ENCODE data around the gene TNFRSF12A.
A peak's percentile ranks its signal among the peaks of the same experiment; 100 is the strongest.

Gene TNFRSF12A

GRCh38 chr16:2980227-2981176, 39.7 kb upstream of the TNFRSF12A start, which contains the start of gene PKMYT1:
PKMYT1 (minus strand) TSS chr16:2980446; CDS start chr16:2979657, 789 bp downstream.
- DNase-seq (ENCODE audit: insufficient read length, low spot score): peak; percentile 99
- no peak for FAIRE-seq
- no peak for TF ChIP-seq CTCF (IDR thresholded peaks at IDR 0.05; ENCODE audit: insufficient read depth, missing control alignments)

GRCh38 chr16:2981177-2981898, 38.8 kb upstream of the TNFRSF12A start:
- FAIRE-seq: no peak
- no peak for TF ChIP-seq CTCF (IDR thresholded peaks at IDR 0.05; ENCODE audit: insufficient read depth, missing control alignments)
- DNase-seq (ENCODE audit: insufficient read length, low spot score): peak; percentile 93

GRCh38 chr16:2981899-2982250, 38.3 kb upstream of the TNFRSF12A start:
- DNase-seq (ENCODE audit: insufficient read length, low spot score): no peak
- no peak for FAIRE-seq
- no peak for TF ChIP-seq CTCF (IDR thresholded peaks at IDR 0.05; ENCODE audit: insufficient read depth, missing control alignments)

GRCh38 chr16:2982402-2982801, 37.8 kb upstream of the TNFRSF12A start:
- FAIRE-seq: no peak

GRCh38 chr16:2983706-2984136, 36.4 kb upstream of the TNFRSF12A start:
- DNase-seq (ENCODE audit: insufficient read length, low spot score) (peak; percentile 92), FAIRE-seq (no peak)

More at GRCh38 chr16:2982402-2982801, 37.8 kb upstream of the TNFRSF12A start:
- TF ChIP-seq CTCF (IDR thresholded peaks at IDR 0.05; ENCODE audit: insufficient read depth, missing control alignments): no peak
- DNase-seq (ENCODE audit: insufficient read length, low spot score): no peak

GRCh38 chr16:2985462-2985861, 34.7 kb upstream of the TNFRSF12A start:
- TF ChIP-seq CTCF (IDR thresholded peaks at IDR 0.05; ENCODE audit: insufficient read depth, missing control alignments): no peak
- FAIRE-seq (no peak), DNase-seq (ENCODE audit: insufficient read length, low spot score) (no peak)

More at GRCh38 chr16:2983706-2984136, 36.4 kb upstream of the TNFRSF12A start:
- peak; percentile 68 for TF ChIP-seq CTCF (IDR thresholded peaks at IDR 0.05; ENCODE audit: insufficient read depth, missing control alignments)

All from D721Med (cell line).